Stimulated activated naive CD8-positive, alpha-beta T cell treated with anti-CD3 and anti-CD28 coated beads, Interleukin-15, Interleukin-2, amounts not matched to agents 100 ng/mL and 50 ng/mL, for 24 hours (primary cell): Measurements from ENCODE around the gene MN1.

Experiments used
- H3K27ac Mint-ChIP-seq: one replicate; pipeline ENCODE4 v1.8.0; 2021; ENCODE audit warnings: mild to moderate bottlenecking, mixed read lengths
- H3K27me3 Mint-ChIP-seq: one replicate; pipeline ENCODE4 v1.8.0; 2021; ENCODE audit warnings: mixed read lengths
- H3K36me3 Mint-ChIP-seq: one replicate; pipeline ENCODE4 v1.8.0; 2021; ENCODE audit warnings: low read depth, mixed read lengths
- H3K4me1 Mint-ChIP-seq: one replicate; pipeline ENCODE4 v1.8.0; 2021; ENCODE audit warnings: low read depth, mixed read lengths
- H3K4me3 Mint-ChIP-seq: one replicate; pipeline ENCODE4 v1.8.0; 2021; ENCODE audit warnings: mild to moderate bottlenecking, mixed read lengths
- H3K9me3 Mint-ChIP-seq: one replicate; pipeline ENCODE4 v1.8.0; 2021; ENCODE audit warnings: mixed read lengths

The MN1 gene

DNA sequence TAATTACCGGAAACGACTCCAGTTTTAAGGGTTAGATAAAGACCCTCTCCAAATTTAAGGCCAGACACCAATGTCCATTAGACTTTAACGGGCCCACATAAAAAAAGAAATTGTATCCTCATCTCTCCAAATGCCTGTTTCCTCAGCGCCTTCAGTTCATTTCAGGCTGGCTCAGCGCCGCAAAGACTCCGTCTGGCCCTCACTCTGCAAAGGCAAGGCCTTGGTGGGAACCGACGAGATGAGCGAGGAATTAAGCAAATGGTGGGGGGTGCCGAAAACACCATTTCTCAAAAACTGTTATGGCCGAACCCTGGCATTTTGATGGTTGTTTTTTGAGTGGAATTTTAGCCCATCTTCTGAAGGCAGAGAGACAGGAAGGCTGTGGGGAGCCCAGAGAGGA, 15.7 kb downstream of the MN1 start:
- H3K27me3 Mint-ChIP-seq, result peaks cover 4% of the 10 kb centered on the region
- no peaks in the 10 kb centered on the region for H3K4me1 Mint-ChIP-seq
- H3K9me3 Mint-ChIP-seq, result no peaks in the 10 kb centered on the region
- no peak overlapping the region for H3K27ac Mint-ChIP-seq
- H3K4me3 Mint-ChIP-seq, result no peak overlapping the region
- H3K36me3 Mint-ChIP-seq, result no peaks in the 10 kb centered on the region

DNA sequence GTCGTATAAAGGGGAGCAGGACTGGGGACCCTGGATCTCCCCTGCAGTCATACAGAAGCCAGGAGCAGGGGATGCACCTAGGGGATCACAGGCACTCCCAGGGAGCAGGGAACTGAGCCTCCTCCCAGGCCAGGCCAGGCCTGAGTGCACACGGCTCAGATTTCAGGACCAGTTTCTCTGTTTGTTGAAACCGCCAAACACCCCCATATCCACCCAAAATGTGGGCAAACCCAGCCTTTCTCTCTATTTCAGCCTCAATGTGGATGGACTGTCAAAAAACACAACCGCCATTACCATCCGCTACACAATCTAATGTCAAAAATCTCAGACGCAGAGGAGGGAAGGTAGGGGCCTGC, 17.5 kb downstream of the MN1 start:
- Mint-ChIP-seq H3K27ac (no peak overlapping the region), H3K36me3 (no peaks in the 10 kb centered on the region), H3K4me1 (no peaks in the 10 kb centered on the region), H3K4me3 (no peak overlapping the region), H3K27me3 (peaks cover 4% of the 10 kb centered on the region), H3K9me3 (no peaks in the 10 kb centered on the region)

DNA sequence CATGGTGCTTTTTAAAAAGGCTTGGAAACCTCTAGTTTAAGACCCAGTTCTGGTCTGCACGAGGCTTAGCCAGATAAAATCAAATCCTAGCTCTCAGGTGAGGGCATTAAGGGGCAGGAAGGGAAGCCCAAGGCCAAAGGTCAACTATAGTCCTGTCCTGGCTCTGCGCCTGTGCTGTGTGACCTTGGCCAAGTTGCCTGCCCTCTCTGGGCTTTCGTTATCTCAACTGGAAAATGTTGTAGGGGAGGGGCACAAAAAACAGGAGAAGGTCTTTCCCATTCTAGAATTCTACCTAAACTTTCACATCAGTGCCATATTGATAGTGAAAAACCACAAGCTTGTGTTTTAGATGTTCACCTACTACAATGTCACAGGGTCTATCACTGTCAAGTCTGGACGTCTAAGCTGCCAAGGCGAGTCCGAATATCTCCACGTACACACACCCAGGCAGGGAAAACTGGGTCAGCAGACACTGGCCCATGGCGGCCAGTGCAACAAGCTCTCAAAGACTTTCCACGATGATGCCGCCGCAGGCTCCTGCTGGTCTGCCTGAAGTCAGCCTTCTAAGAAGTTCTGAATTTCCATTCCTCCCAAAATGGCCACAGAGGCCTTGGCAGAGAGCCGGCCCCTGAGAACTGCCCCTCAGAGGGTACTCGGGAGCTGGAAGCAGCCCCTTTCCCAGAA, 18.0 kb downstream of the MN1 start:
- Mint-ChIP-seq H3K27ac (no peak overlapping the region), H3K4me1 (no peaks in the 10 kb centered on the region), H3K4me3 (no peak overlapping the region), H3K9me3 (no peaks in the 10 kb centered on the region), H3K36me3 (no peaks in the 10 kb centered on the region), H3K27me3 (peaks cover 4% of the 10 kb centered on the region)

GRCh38 chr22:27782088-27782487, 19.5 kb downstream of the MN1 start:
- Mint-ChIP-seq H3K27ac (no peak overlapping the region), H3K4me3 (no peak overlapping the region), H3K36me3 (no peaks in the 10 kb centered on the region), H3K4me1 (no peaks in the 10 kb centered on the region), H3K9me3 (no peaks in the 10 kb centered on the region), H3K27me3 (peaks cover 4% of the 10 kb centered on the region)

- peaks cover 4% of the 10 kb centered on the region for H3K27me3 Mint-ChIP-seq
- no peaks in the 10 kb centered on the region for H3K9me3 Mint-ChIP-seq
- no peaks in the 10 kb centered on the region for H3K36me3 Mint-ChIP-seq
- no peak overlapping the region for H3K4me3 Mint-ChIP-seq
- no peaks in the 10 kb centered on the region for H3K4me1 Mint-ChIP-seq
- no peak overlapping the region for H3K27ac Mint-ChIP-seq
Measured at GRCh38 chr22:27780161-27780575, 21.4 kb downstream of the MN1 start.

DNA sequence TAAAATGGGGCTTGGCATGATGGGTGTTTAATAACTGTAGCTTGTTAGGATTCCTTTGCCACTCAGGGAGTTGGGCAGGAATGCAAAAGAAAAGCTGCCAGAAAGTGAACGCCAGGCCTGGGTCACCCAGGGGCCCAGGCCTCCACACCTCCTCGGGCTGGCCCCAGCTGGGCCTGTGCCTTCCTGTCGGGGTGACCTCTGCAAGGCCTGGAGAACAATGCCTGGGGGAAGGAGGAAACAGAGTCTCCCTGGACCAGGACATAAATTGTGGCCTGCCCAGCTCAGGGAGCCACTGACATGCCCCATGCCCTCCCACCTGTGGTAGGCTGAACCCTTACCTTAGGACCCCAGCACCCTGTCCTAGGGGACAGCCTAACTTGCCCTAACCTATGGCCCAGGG, 21.9 kb downstream of the MN1 start:
- Mint-ChIP-seq H3K27ac (no peak overlapping the region), H3K4me3 (no peak overlapping the region), H3K27me3 (peaks cover 4% of the 10 kb centered on the region), H3K9me3 (no peaks in the 10 kb centered on the region), H3K36me3 (no peaks in the 10 kb centered on the region), H3K4me1 (no peaks in the 10 kb centered on the region)

DNA sequence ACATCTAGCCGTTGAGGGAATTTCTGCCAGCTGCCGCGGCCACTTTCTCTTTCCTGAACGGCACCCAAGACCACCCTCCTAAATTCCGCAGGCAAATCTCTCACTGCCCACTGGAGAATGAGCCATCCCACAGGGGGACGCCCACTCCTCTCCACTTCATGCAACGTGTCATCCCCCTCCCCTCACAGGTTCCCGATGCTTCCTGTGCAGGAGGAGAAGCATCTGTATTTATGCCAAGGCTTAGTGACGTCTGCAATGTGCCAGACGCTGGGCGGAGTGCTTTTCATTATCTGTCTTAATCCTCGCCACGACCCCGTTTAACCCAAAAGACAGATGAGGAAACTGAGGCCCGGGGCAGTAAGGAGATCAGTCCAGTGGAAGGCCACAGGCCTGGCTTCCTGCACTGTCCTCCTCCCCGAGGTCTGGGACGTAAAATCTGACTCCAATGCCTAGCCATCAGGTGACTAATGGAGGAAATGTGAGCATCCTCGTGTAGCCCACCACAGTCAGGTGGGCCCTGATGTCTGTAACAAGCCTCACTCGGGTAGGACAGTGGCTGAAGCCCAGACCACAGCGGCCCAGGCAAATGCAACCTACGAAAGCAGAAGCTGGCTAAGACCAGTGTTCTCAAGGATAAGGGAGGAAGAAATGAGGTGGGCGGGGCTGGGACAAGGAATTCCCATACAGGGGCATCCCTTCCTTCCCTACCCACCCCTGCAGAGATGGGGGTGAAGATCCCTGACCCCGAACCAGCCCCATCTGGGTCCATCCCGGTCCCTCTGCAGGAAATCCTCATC, 23.1 kb downstream of the MN1 start:
- Mint-ChIP-seq H3K4me1 (no peaks in the 10 kb centered on the region), H3K27ac (no peak overlapping the region)

GRCh38 chr22:27777128-27777527, 24.4 kb downstream of the MN1 start:
- no peak overlapping the region for H3K27ac Mint-ChIP-seq
- H3K9me3 Mint-ChIP-seq, result no peaks in the 10 kb centered on the region
- no peak overlapping the region for H3K4me3 Mint-ChIP-seq
- peaks cover 4% of the 10 kb centered on the region for H3K27me3 Mint-ChIP-seq
- H3K36me3 Mint-ChIP-seq, result no peaks in the 10 kb centered on the region
- H3K4me1 Mint-ChIP-seq, result no peaks in the 10 kb centered on the region

More for the DNA sequence above, 23.1 kb downstream of the MN1 start:
- H3K4me3 Mint-ChIP-seq, result no peak overlapping the region
- H3K27me3 Mint-ChIP-seq, result peaks cover 4% of the 10 kb centered on the region
- H3K9me3 Mint-ChIP-seq, result no peaks in the 10 kb centered on the region
- no peaks in the 10 kb centered on the region for H3K36me3 Mint-ChIP-seq

DNA sequence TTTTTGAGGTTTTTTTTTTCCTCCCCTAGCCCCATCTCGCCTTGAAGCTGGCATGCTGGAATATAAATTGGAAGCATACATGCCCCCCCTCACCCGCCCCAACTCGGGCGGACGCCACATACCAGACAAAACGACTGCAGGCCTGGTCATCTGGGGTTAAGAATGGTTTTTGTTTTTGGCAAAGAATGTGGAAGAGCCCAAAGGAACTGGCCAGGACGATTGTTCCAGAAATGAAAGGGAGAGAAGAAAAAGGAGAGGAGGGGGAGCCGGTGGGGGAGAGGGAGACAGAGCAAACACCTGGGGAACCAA, 25.0 kb downstream of the MN1 start:
- no peak overlapping the region for H3K4me3 Mint-ChIP-seq
- H3K27me3 Mint-ChIP-seq, result peaks cover 4% of the 10 kb centered on the region
- H3K27ac Mint-ChIP-seq, result no peak overlapping the region
- no peaks in the 10 kb centered on the region for H3K36me3 Mint-ChIP-seq
- H3K4me1 Mint-ChIP-seq, result no peaks in the 10 kb centered on the region
- H3K9me3 Mint-ChIP-seq, result no peaks in the 10 kb centered on the region

GRCh38 chr22:27775758-27776649, 25.6 kb downstream of the MN1 start:
- no peaks in the 10 kb centered on the region for H3K36me3 Mint-ChIP-seq
- H3K27ac Mint-ChIP-seq, result no peak overlapping the region
- no peaks in the 10 kb centered on the region for H3K4me1 Mint-ChIP-seq
- H3K27me3 Mint-ChIP-seq, result peaks cover 4% of the 10 kb centered on the region
- H3K4me3 Mint-ChIP-seq, result no peak overlapping the region
- H3K9me3 Mint-ChIP-seq, result no peaks in the 10 kb centered on the region

- Mint-ChIP-seq H3K4me1 (no peaks in the 10 kb centered on the region), H3K9me3 (no peaks in the 10 kb centered on the region), H3K27me3 (peaks cover 4% of the 10 kb centered on the region), H3K27ac (no peak overlapping the region), H3K4me3 (no peak overlapping the region), H3K36me3 (no peaks in the 10 kb centered on the region)
Measured at GRCh38 chr22:27775087-27775698, 26.4 kb downstream of the MN1 start.

GRCh38 chr22:27774200-27774599, 27.4 kb downstream of the MN1 start:
- Mint-ChIP-seq H3K4me3 (no peak overlapping the region), H3K36me3 (no peaks in the 10 kb centered on the region), H3K9me3 (no peaks in the 10 kb centered on the region), H3K27ac (no peak overlapping the region), H3K4me1 (no peaks in the 10 kb centered on the region), H3K27me3 (peaks cover 4% of the 10 kb centered on the region)

GRCh38 chr22:27772984-27773498, 28.5 kb downstream of the MN1 start:
- Mint-ChIP-seq H3K27ac (no peak overlapping the region), H3K9me3 (no peaks in the 10 kb centered on the region)

GRCh38 chr22:27772081-27772983, 29.2 kb downstream of the MN1 start:
- H3K36me3 Mint-ChIP-seq, result no peaks in the 10 kb centered on the region
- H3K4me1 Mint-ChIP-seq, result no peaks in the 10 kb centered on the region
- no peak overlapping the region for H3K27ac Mint-ChIP-seq
- peaks cover 4% of the 10 kb centered on the region for H3K27me3 Mint-ChIP-seq
- H3K4me3 Mint-ChIP-seq, result no peak overlapping the region
- H3K9me3 Mint-ChIP-seq, result no peaks in the 10 kb centered on the region

More at GRCh38 chr22:27772984-27773498, 28.5 kb downstream of the MN1 start:
- H3K36me3 Mint-ChIP-seq, result no peaks in the 10 kb centered on the region
- peaks cover 4% of the 10 kb centered on the region for H3K27me3 Mint-ChIP-seq
- H3K4me3 Mint-ChIP-seq, result no peak overlapping the region
- H3K4me1 Mint-ChIP-seq, result no peaks in the 10 kb centered on the region
